SJCRH30 (cell line): ENCODE data around the gene CCDC85B. TPM values are rescaled to one million over a fixed set of nuclear protein-coding genes. Genes with fewer than 3 reads are reported as not detected.

ENCODE experiments used
- DNase-seq, 2 experiments: peaks; one replicate each; pipeline ENCODE4 v3.0.0-alpha.2; 2015 to 2020
- H3K27ac ChIP-seq: fragments of 250-450 bp; sonication (Bioruptor Pico); 2 replicates; pipeline ENCODE4 v1.5.1; 2020; ENCODE audit warnings: mild to moderate bottlenecking, moderate library complexity
- H3K27me3 ChIP-seq: fragments of 250-450 bp; sonication (Bioruptor Pico); 2 replicates; pipeline ENCODE4 v1.5.1; 2020; ENCODE audit warnings: mild to moderate bottlenecking, moderate library complexity
- H3K36me3 ChIP-seq: fragments of 250-450 bp; sonication (Bioruptor Pico); 2 replicates; pipeline ENCODE4 v1.5.1; 2020; ENCODE audit warnings: mild to moderate bottlenecking, moderate library complexity
- H3K4me1 ChIP-seq: fragments of 250-450 bp; sonication (Bioruptor Pico); 2 replicates; pipeline ENCODE4 v1.5.1; 2020; ENCODE audit warnings: mild to moderate bottlenecking, moderate library complexity
- H3K4me3 ChIP-seq: fragments of 250-450 bp; sonication (Bioruptor Pico); 2 replicates; pipeline ENCODE4 v1.5.1; 2020; ENCODE audit warnings: mild to moderate bottlenecking, moderate library complexity
- H3K9me3 ChIP-seq: fragments of 250-450 bp; sonication (Bioruptor Pico); replicated peaks from 2 replicates; pipeline ENCODE4 v1.5.1; 2020; ENCODE audit warnings: mild to moderate bottlenecking, moderate library complexity
- total RNA-seq: library from RNA; depleted of rRNA; stranded (reverse); fragments of >200 nt; shearing (Covaris generic); gene quantifications from 2 replicates; pipeline ENCODE4 v1.2.3, GENCODE V29; 2014

Gene CCDC85B
- total RNA-seq, 1 experiment from 2014 or later: 25.2 TPM

DNA sequence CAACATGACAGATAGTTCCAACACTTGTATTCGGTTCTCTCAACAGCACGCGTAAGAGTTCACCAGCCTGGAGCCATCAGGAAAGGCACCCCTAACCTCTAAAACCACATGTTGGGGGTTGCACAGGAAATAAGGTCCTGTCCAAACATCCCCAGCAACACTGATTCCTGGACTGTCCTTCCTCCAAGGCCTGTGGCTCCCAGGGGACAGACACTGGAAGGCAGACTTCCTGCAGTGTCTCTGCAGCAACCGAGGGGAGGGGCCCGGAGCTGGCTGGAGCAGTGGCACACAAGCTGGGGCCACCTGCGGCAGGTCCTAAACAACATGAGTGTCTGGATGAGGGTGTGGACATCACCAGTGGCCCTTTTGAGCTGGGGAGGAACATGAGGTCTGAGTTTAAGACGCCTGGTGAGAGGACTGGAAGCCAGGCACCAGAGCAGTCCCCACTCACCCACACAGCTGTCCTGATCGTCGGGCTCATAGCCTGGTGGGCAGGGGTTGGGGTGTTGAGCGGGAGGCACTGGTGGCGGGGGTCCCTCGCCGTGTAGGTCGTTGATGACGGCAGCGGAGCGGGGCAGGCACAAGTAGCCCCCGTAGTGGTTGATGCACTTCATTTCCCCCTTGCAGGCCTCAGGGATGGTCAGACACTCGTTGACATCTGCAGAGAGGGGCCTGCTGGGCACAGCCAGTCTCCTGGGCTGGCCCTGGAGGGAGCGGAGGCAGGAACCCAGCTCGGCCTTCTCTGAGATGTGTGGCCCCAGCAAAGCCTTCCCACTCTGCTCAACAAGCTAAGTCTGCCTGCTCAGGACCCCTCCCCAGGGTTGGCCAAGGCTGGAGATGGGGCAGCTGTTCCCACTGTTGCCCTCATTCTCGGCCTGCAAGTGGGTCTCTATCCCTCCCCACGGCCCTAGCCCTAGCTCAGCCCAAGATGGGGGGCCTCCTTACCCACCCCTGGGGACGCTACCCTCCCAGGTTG is 19.5 kb upstream of the CCDC85B start:
- no peak overlapping the region for H3K27ac ChIP-seq
- H3K4me3 ChIP-seq: no peak overlapping the region
- H3K27me3 ChIP-seq: no peaks in the 10 kb centered on the region
- no peak for DNase-seq
- peaks cover 5% of the 10 kb centered on the region; the same call in 1 of the 2 replicates for H3K4me1 ChIP-seq
- H3K36me3 ChIP-seq: peaks cover 14% of the 10 kb centered on the region
- H3K9me3 ChIP-seq: no peaks in the 10 kb centered on the region

DNA sequence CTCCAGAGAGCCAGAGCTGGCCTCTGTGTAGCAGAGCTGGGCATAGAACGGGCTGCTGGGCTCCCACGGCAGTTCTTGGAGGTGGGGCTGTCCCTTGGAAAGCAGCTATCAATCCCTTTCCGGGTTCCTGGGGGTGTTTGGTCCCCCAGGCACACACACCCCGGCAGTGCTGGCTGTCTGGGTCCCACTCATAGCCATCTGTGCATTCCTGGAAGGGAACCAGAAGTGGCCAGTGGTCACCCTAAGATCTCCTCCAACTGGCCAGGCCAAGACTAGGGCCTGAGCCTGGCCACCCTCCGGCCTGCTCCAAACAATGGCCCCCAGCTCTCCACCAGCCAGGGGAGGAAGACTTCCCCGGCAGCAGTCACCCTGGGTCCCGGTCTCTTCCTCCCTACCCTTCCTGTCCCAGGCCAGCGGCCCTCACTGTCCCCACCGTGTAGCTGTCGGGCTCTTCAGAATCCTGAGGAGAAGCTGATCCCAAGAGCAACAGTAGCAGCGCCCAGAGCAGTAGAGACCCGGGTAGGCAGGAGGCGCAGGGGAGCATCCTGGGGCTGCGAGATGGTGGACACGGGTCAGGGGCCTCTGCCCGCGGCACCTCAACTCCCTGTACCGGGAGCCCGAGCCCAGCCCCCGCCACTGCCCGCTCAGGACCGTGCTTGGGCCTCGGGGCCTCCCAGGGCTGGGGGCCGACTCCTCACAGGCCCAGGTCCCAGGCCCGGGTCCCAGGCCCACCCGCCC is 18.5 kb upstream of the CCDC85B start:
- Histone ChIP-seq H3K27ac (peak overlapping the region; percentile 19; the same call in 1 of the 2 replicates), H3K27me3 (no peaks in the 10 kb centered on the region), H3K4me1 (peaks cover 5% of the 10 kb centered on the region; the same call in 1 of the 2 replicates), H3K4me3 (peak overlapping the region; percentile 58), H3K36me3 (peaks cover 7% of the 10 kb centered on the region), H3K9me3 (no peaks in the 10 kb centered on the region)
- peak; percentile 42 to 55 for DNase-seq

GRCh38 chr11:65872586-65873317 is 17.7 kb upstream of the CCDC85B start, which contains the start of gene EFEMP2:
Gene EFEMP2, minus strand, starts transcription at chr11:65872800. Its CDS starts 446 bp downstream, at chr11:65872354.
- peak; percentile 41 to 42 for DNase-seq
- no peaks in the 10 kb centered on the region for H3K9me3 ChIP-seq
- H3K27ac ChIP-seq: peak within 1 kb of the TSS; percentile 19; the same call in 1 of the 2 replicates
- H3K4me3 ChIP-seq: peak within 1 kb of the TSS; percentile 58
- peaks cover 5% of the 10 kb centered on the region; the same call in 1 of the 2 replicates for H3K4me1 ChIP-seq
- H3K36me3 ChIP-seq: peaks cover 2% of the 10 kb centered on the region
- H3K27me3 ChIP-seq: no peaks in the 10 kb centered on the region

GRCh38 chr11:65873318-65874156 is 16.9 kb upstream of the CCDC85B start:
- H3K4me1 ChIP-seq: peaks cover 5% of the 10 kb centered on the region; the same call in 1 of the 2 replicates
- no peaks in the 10 kb centered on the region for H3K9me3 ChIP-seq
- peak overlapping the region; percentile 58 for H3K4me3 ChIP-seq
- DNase-seq: peak; percentile 93 to 95
- H3K27ac ChIP-seq: no peak overlapping the region
- no peaks in the 10 kb centered on the region for H3K36me3 ChIP-seq
- no peaks in the 10 kb centered on the region for H3K27me3 ChIP-seq

GRCh38 chr11:65879617-65880016 is 10.9 kb upstream of the CCDC85B start, which contains the start of gene CTSW:
Gene CTSW, plus strand, starts transcription at chr11:65879837. Its CDS starts 18 bp downstream, at chr11:65879855.
- DNase-seq: no peak
- Histone ChIP-seq H3K36me3 (peaks cover 13% of the 10 kb centered on the region), H3K27ac (no peak within 1 kb of the TSS), H3K9me3 (no peaks in the 10 kb centered on the region), H3K4me3 (no peak within 1 kb of the TSS), H3K27me3 (no peaks in the 10 kb centered on the region), H3K4me1 (no peaks in the 10 kb centered on the region)

DNA sequence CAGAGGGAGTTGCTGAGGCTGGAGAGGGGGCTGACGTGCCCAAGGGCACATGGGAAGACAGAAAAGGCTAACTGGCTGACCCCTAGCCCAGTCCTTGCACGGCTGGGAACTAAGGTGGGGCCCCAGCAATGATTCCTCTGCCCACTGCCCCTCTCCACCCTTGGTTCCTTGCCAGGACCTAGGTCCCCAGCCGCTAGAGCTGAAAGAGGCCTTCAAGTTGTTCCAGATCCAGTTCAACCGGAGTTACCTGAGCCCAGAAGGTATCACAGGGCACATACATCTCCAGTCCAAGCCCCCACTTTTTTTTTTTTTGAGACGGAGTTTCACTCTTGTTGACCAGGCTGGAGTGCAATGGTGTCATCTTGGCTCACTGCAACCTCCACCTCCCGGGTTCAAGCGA is 10.4 kb upstream of the CCDC85B start:
- H3K4me1 ChIP-seq: no peaks in the 10 kb centered on the region
- H3K4me3 ChIP-seq: no peak overlapping the region
- no peaks in the 10 kb centered on the region for H3K9me3 ChIP-seq
- H3K27me3 ChIP-seq: no peaks in the 10 kb centered on the region
- peaks cover 15% of the 10 kb centered on the region for H3K36me3 ChIP-seq
- no peak for DNase-seq
- no peak overlapping the region for H3K27ac ChIP-seq

GRCh38 chr11:65880844-65881421 is 9.5 kb upstream of the CCDC85B start:
- H3K4me1 ChIP-seq: no peaks in the 10 kb centered on the region
- H3K4me3 ChIP-seq: no peak overlapping the region
- H3K36me3 ChIP-seq: peaks cover 17% of the 10 kb centered on the region
- no peak for DNase-seq
- no peaks in the 10 kb centered on the region for H3K9me3 ChIP-seq
- no peaks in the 10 kb centered on the region for H3K27me3 ChIP-seq
- H3K27ac ChIP-seq: no peak overlapping the region

DNA sequence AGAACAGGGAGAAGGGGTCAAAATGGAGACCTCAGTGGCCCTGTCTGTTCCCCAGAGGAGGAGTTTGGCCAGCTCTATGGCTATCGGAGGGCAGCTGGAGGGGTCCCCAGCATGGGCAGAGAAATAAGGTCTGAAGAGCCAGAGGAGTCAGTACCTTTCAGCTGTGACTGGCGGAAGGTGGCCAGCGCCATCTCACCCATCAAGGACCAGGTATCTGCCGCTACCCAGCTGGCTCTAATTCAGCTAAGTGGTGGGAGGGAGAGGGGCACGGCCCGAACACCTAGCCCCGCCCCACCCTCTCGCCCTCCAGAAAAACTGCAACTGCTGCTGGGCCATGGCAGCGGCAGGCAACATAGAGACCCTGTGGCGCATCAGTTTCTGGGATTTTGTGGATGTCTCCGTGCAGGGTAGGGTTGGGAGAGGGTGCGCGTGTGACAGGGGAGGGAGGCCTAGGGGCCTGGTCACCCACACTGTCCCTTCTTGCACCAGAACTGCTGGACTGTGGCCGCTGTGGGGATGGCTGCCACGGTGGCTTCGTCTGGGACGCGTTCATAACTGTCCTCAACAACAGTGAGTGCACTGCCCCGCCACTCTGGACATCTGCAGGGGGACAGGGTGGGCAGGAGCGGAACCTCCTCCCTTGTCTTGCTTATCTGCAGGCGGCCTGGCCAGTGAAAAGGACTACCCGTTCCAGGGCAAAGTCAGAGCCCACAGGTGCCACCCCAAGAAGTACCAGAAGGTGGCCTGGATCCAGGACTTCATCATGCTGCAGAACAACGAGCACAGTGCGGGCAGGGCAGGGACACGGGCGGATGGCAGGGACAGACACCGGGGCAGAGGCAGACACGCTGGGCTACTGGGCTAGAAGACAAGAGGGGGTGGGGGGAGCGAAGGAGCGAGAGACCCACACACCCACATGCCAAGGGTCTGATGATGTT is 8.1 kb upstream of the CCDC85B start:
- no peak for DNase-seq
- Histone ChIP-seq H3K9me3 (no peaks in the 10 kb centered on the region), H3K36me3 (peaks cover 17% of the 10 kb centered on the region), H3K27me3 (no peaks in the 10 kb centered on the region), H3K27ac (no peak overlapping the region), H3K4me3 (no peak overlapping the region), H3K4me1 (no peaks in the 10 kb centered on the region)

GRCh38 chr11:65883058-65883761 is 7.3 kb upstream of the CCDC85B start:
- no peaks in the 10 kb centered on the region for H3K4me1 ChIP-seq
- no peaks in the 10 kb centered on the region for H3K9me3 ChIP-seq
- peaks cover 17% of the 10 kb centered on the region for H3K36me3 ChIP-seq
- H3K27ac ChIP-seq: no peak overlapping the region
- no peaks in the 10 kb centered on the region for H3K27me3 ChIP-seq
- no peak for DNase-seq
- H3K4me3 ChIP-seq: no peak overlapping the region

GRCh38 chr11:65883786-65884715 is 6.4 kb upstream of the CCDC85B start:
- Histone ChIP-seq H3K9me3 (no peaks in the 10 kb centered on the region), H3K4me3 (no peak overlapping the region), H3K27me3 (no peaks in the 10 kb centered on the region), H3K4me1 (no peaks in the 10 kb centered on the region), H3K36me3 (peaks cover 17% of the 10 kb centered on the region), H3K27ac (no peak overlapping the region)
- no peak for DNase-seq

DNA sequence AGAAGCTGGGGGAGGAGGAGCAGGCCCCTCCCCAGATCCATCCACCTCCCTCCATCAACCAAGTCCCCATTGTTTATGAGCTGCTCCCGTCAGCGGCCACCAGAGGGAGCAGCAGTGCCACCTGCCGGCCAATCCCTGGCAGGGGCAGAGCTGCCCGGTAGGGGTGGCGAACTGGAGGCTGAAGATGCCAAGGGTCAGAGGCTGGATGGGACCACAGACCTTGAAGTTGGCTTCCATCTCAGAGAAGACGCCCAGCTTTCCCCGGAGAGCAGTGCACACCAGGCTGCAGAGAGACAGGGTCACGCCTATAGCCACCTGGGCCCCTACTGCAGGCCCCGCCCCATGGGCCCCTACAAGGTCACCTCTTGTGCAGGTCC is 5.8 kb upstream of the CCDC85B start:
- no peaks in the 10 kb centered on the region for H3K27me3 ChIP-seq
- peaks cover 3% of the 10 kb centered on the region; the same call in 1 of the 2 replicates for H3K4me1 ChIP-seq
- H3K9me3 ChIP-seq: no peaks in the 10 kb centered on the region
- peak; percentile 73 to 83 for DNase-seq
- no peak overlapping the region for H3K27ac ChIP-seq
- H3K36me3 ChIP-seq: peaks cover 17% of the 10 kb centered on the region
- no peak overlapping the region for H3K4me3 ChIP-seq
